IMR-90 (cell line): Measurements from ENCODE around the gene ADIG. TPM values are rescaled to one million over a fixed set of nuclear protein-coding genes. Genes with fewer than 3 reads are reported as not detected.

Source experiments
- ATAC-seq: fragments of 200-7000 bp; cut with Tn5 transposase; 2 replicates; pipeline ENCODE4 v1.9.1; 2020; ENCODE audit warnings: low read depth, mild to moderate bottlenecking, moderate library complexity
- BruUV-seq: library from RNA; stranded (reverse); fragments of 400-500 nt; replicated peaks from 2 replicates; lab custom pipeline; 2021; lab: Mats Ljungman, UMichigan
- CTCF ChIA-PET: fragments of 300-600 bp; formaldehyde crosslinking; extraction: SDS; loops from one replicate; lab custom pipeline; 2021; ENCODE audit warnings: antibody characterized with exemption; lab: Yijun Ruan, JAX
- POLR2A ChIA-PET: fragments of 300-600 bp; sonication (Branson Sonifier 250); formaldehyde crosslinking; loops from one replicate; lab custom pipeline; 2022; ENCODE audit warnings: antibody characterized with exemption; ENCODE audit not compliant: unreplicated experiment; lab: Charles Lee
- DNase-seq: peaks from one replicate; pipeline ENCODE4 v3.0.0; 2013
- H2AFZ ChIP-seq: replicated peaks from 2 replicates; pipeline ENCODE3; 2013; ENCODE audit warnings: low read length, mild to moderate bottlenecking; ENCODE audit not compliant: poor library complexity
- H2AK5ac ChIP-seq: 2 replicates; pipeline ENCODE4 v1.6.1; 2013; ENCODE audit warnings: low read depth, low read length, inconsistent platforms
- H2AK9ac ChIP-seq: replicated peaks from 2 replicates; pipeline ENCODE3; 2013; ENCODE audit warnings: mild to moderate bottlenecking, low read depth, low read length, moderate library complexity; ENCODE audit not compliant: poor library complexity
- H2BK120ac ChIP-seq: 2 replicates; pipeline ENCODE4 v1.6.1; 2013; ENCODE audit warnings: low read depth, low read length, inconsistent platforms
- H2BK15ac ChIP-seq: 3 replicates; pipeline ENCODE4 v1.6.1; 2013; ENCODE audit warnings: low read depth, low read length, inconsistent platforms
- H2BK20ac ChIP-seq: 2 replicates; pipeline ENCODE4 v1.6.1; 2013; ENCODE audit warnings: low read depth, mild to moderate bottlenecking, inconsistent platforms, low read length, moderate library complexity
- H2BK5ac ChIP-seq: 2 replicates; pipeline ENCODE4 v1.6.1; 2013; ENCODE audit warnings: mild to moderate bottlenecking, low read depth, low read length, inconsistent platforms; ENCODE audit not compliant: poor library complexity, severe bottlenecking
- H3K14ac ChIP-seq: replicated peaks from 2 replicates; pipeline ENCODE4 v1.6.1; 2013; ENCODE audit warnings: low read depth, low read length, inconsistent platforms
- H3K18ac ChIP-seq: 2 replicates; pipeline ENCODE4 v1.6.1; 2013; ENCODE audit warnings: low read depth, low read length, control low read depth
- H3K23ac ChIP-seq: 2 replicates; pipeline ENCODE4 v1.6.1; 2013; ENCODE audit warnings: low read depth, low read length, inconsistent platforms
- H3K27ac ChIP-seq: 2 replicates; pipeline ENCODE4 v1.5.1; 2013; ENCODE audit warnings: mild to moderate bottlenecking, control low read depth, low read length; ENCODE audit not compliant: insufficient read depth
- H3K27me3 ChIP-seq: 2 replicates; pipeline ENCODE4 v1.6.1; 2013; ENCODE audit warnings: low read length; ENCODE audit not compliant: control insufficient read depth, insufficient read depth
- H3K36me3 ChIP-seq: 2 replicates; pipeline ENCODE4 v1.6.1; 2013; ENCODE audit warnings: low read length, mixed read lengths; ENCODE audit not compliant: control insufficient read depth, insufficient read depth
- H3K4ac ChIP-seq: 2 replicates; pipeline ENCODE4 v1.6.1; 2013; ENCODE audit warnings: low read depth, low read length, inconsistent platforms
- H3K4me1 ChIP-seq: 2 replicates; pipeline ENCODE4 v1.6.1; 2013; ENCODE audit warnings: low read length, mixed read lengths; ENCODE audit not compliant: control insufficient read depth, insufficient read depth
- H3K4me2 ChIP-seq: 2 replicates; pipeline ENCODE4 v1.6.1; 2013; ENCODE audit warnings: low read depth, mild to moderate bottlenecking, control low read depth, low read length, moderate library complexity
- H3K4me3 ChIP-seq: 2 replicates; pipeline ENCODE4 v1.5.1; 2013; ENCODE audit warnings: low read depth, mild to moderate bottlenecking, control low read depth, low read length, moderate library complexity; ENCODE audit not compliant: insufficient read depth
- H3K56ac ChIP-seq: 2 replicates; pipeline ENCODE4 v1.6.1; 2013; ENCODE audit warnings: low read length, inconsistent platforms; ENCODE audit not compliant: insufficient read depth; ENCODE audit errors: extremely low read depth
- H3K79me1 ChIP-seq, 2 experiments: 2 replicates each; pipeline ENCODE4 v1.6.1; 2013; ENCODE audit warnings: low read length in 2 of 2, inconsistent platforms in 1 of 2, low read depth in 1 of 2
- H3K9ac ChIP-seq: 2 replicates; pipeline ENCODE4 v1.6.1; 2013; ENCODE audit warnings: low read depth, low read length, control low read depth
- H3K9me1 ChIP-seq: 2 replicates; pipeline ENCODE4 v1.6.1; 2013; ENCODE audit warnings: low read length, inconsistent platforms; ENCODE audit not compliant: insufficient read depth
- H3K9me3 ChIP-seq: 2 replicates; pipeline ENCODE4 v1.6.1; 2013; ENCODE audit warnings: low read length; ENCODE audit not compliant: control insufficient read depth, insufficient read depth
- H4K20me1 ChIP-seq: 2 replicates; pipeline ENCODE4 v1.6.1; 2013; ENCODE audit warnings: low read length, inconsistent platforms; ENCODE audit not compliant: insufficient read depth
- H4K5ac ChIP-seq: 2 replicates; pipeline ENCODE4 v1.6.1; 2013; ENCODE audit warnings: mild to moderate bottlenecking, low read depth, low read length, control low read depth
- H4K8ac ChIP-seq, 2 experiments: 2 replicates each; pipeline ENCODE4 v1.6.1; 2013; ENCODE audit warnings: low read depth in 2 of 2, low read length in 2 of 2, control low read depth in 1 of 2, inconsistent platforms in 1 of 2
- H4K91ac ChIP-seq: 2 replicates; pipeline ENCODE4 v1.6.1; 2013; ENCODE audit warnings: low read depth, low read length, inconsistent platforms; ENCODE audit not compliant: insufficient read depth
- MAFK ChIP-seq: IDR thresholded peaks from 2 replicates; pipeline ENCODE4 v1.6.1; 2012; ENCODE audit warnings: low read depth, low read length, improper control_type of control experiment
- MXI1 ChIP-seq: IDR thresholded peaks from 2 replicates; pipeline ENCODE4 v1.6.1; 2012; ENCODE audit warnings: low read depth, mild to moderate bottlenecking, low read length, moderate library complexity, borderline replicate concordance
- RFX5 ChIP-seq: IDR thresholded peaks from 2 replicates; pipeline ENCODE4 v1.8.0; 2012; ENCODE audit warnings: low read depth, mild to moderate bottlenecking, low read length, moderate library complexity
- SMC3 ChIP-seq: fragments of 150-350 bp; IDR thresholded peaks from 2 replicates; pipeline ENCODE4 v1.6.1; 2016; ENCODE audit warnings: low read depth, mild to moderate bottlenecking, antibody characterized with exemption, low read length, moderate library complexity
- dilution Hi-C: fragments of 300-500 bp; cut with HindIII; formaldehyde crosslinking; loops from one replicate; pipeline ENCODE4 v1.14.3; 2018; ENCODE audit warnings: low sequenced_read_pairs; ENCODE audit not compliant: unreplicated experiment
- in situ Hi-C: fragments of 300-500 bp; cut with MboI; formaldehyde crosslinking; loops from 3 replicates; pipeline ENCODE4 v1.14.3; 2019; ENCODE audit warnings: low sequenced_read_pairs, inconsistent platforms, mixed read lengths
- intact Hi-C: fragments of 100-400 bp; cut with micrococcal nuclease; formaldehyde crosslinking; loops from 2 replicates; pipeline ENCODE4 v1.10.0; 2022
- polyA plus RNA-seq, 3 experiments: library from polyadenylated mRNA; depleted of rRNA; stranded (reverse); fragments of >200 nt; gene quantifications; 2 replicates each; pipeline ENCODE4 v1.2.3, GENCODE V29; 2012; ENCODE audit warnings: low replicate concordance in 1 of 3
- total RNA-seq: library from RNA; depleted of rRNA; stranded (reverse); fragments of >200 nt; gene quantifications from 2 replicates; pipeline ENCODE4 v1.2.3, GENCODE V29; 2012
- TF ChIP-seq, protein P1 (sequence below): fragments of 150-350 bp; IDR thresholded peaks from 2 replicates; pipeline ENCODE4 v1.6.1; 2016; ENCODE audit warnings: low read depth, mild to moderate bottlenecking, low read length, moderate library complexity, borderline replicate concordance

The ADIG gene
- total and polyA plus RNA-seq, 2 of the 4 experiments (the other 2 are of a cell fraction), result not detected

GRCh38 chr20:38625896-38626295 lies 44.9 kb downstream of the ADIG start:
- no peak overlapping the region for H4K8ac ChIP-seq
- H2BK120ac ChIP-seq, result no peak overlapping the region
- DNase-seq (no peak), ATAC-seq (no peak)
- TF ChIP-seq, protein P1, sequence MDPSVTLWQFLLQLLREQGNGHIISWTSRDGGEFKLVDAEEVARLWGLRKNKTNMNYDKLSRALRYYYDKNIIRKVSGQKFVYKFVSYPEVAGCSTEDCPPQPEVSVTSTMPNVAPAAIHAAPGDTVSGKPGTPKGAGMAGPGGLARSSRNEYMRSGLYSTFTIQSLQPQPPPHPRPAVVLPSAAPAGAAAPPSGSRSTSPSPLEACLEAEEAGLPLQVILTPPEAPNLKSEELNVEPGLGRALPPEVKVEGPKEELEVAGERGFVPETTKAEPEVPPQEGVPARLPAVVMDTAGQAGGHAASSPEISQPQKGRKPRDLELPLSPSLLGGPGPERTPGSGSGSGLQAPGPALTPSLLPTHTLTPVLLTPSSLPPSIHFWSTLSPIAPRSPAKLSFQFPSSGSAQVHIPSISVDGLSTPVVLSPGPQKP, result no peak
- no peak for TF ChIP-seq SMC3
- no peak for TF ChIP-seq MXI1
- TF ChIP-seq RFX5, result no peak
- no peak for TF ChIP-seq MAFK
- H3K9ac ChIP-seq, result no peak overlapping the region
- H3K4me1 ChIP-seq, result no peaks in the 10 kb centered on the region
- no peak overlapping the region for H3K4me2 ChIP-seq
- no peaks in the 10 kb centered on the region for H3K9me3 ChIP-seq
- no peak overlapping the region for H2AK9ac ChIP-seq
- no peak overlapping the region for H2AFZ ChIP-seq
- no peak overlapping the region for H4K5ac ChIP-seq
- peaks cover 17% of the 10 kb centered on the region for H3K27me3 ChIP-seq
- POLR2A ChIA-PET, result no interaction called here
- H3K9me1 ChIP-seq, result no peaks in the 10 kb centered on the region
- intact Hi-C loops (no loop called here), dilution Hi-C loops (no loop called here), in situ Hi-C loops (no loop called here)
- H3K4me3 ChIP-seq, result no peak overlapping the region
- no peaks in the 10 kb centered on the region for H3K79me1 ChIP-seq
- H3K4ac ChIP-seq, result no peak overlapping the region
- H3K23ac ChIP-seq, result no peak overlapping the region
- no peak overlapping the region for H3K18ac ChIP-seq
- no peaks in the 10 kb centered on the region for H3K36me3 ChIP-seq
- no peak overlapping the region for H3K27ac ChIP-seq
- no peak overlapping the region for H3K14ac ChIP-seq
- no peak overlapping the region for H2BK15ac ChIP-seq
- H2BK5ac ChIP-seq, result no peak overlapping the region
- BruUV-seq, result no TSS peak
- CTCF ChIA-PET, result no interaction called here
- no peak overlapping the region for H3K56ac ChIP-seq
- no peaks in the 10 kb centered on the region for H4K20me1 ChIP-seq
- no peak overlapping the region for H4K91ac ChIP-seq
- H2BK20ac ChIP-seq, result no peak overlapping the region
- no peak overlapping the region for H2AK5ac ChIP-seq
